ENCODE measurements around the gene DHCR7. TPM values are rescaled to one million over a fixed set of nuclear protein-coding genes. Genes with fewer than 3 reads are reported as not detected.
"Not testable (repeated sequence)": the region's sequence is repeated elsewhere in the genome, so short reads cannot be mapped to it uniquely, and the experiment has no call there.

Gene DHCR7
- total RNA-seq, 1 donor from 2014 or later = 35.5 TPM

GRCh38 chr11:71426413-71426812, 21.8 kb downstream of the DHCR7 start:
- intact Hi-C loops (cut with micrococcal nuclease) = loop anchor here (10.0 kb wide), 1 partner anchor 172 kb away; the partner anchor contains the start of gene SHANK2
- ChIA-PET CTCF (no interaction called here), POLR2A (interaction anchor here (0.6 kb wide), 1 partner anchor 26 kb away, joined by 3 read pairs; the partner anchor contains the start of gene NADSYN1)
- no peak overlapping the region for H3K27ac Mint-ChIP-seq
- no peak for DNase-seq
- ATAC-seq (ENCODE audit: low read depth) = no peak
- no peak for TF ChIP-seq CTCF (IDR thresholded peaks at IDR 0.05)
- H3K27me3 Mint-ChIP-seq = no peaks in the 10 kb centered on the region
- no peak overlapping the region for H3K4me3 Mint-ChIP-seq
- peaks cover 2% of the 10 kb centered on the region for H3K9me3 Mint-ChIP-seq
- H3K36me3 Mint-ChIP-seq (ENCODE audit: low read depth) = no peaks in the 10 kb centered on the region
- peaks cover 28% of the 10 kb centered on the region for H3K4me1 Mint-ChIP-seq

GRCh38 chr11:71425860-71426259, 22.3 kb downstream of the DHCR7 start:
- Mint-ChIP-seq H3K27me3 (no peaks in the 10 kb centered on the region), H3K4me1 (peaks cover 29% of the 10 kb centered on the region), H3K4me3 (no peak overlapping the region), H3K27ac (no peak overlapping the region), H3K36me3 (ENCODE audit: low read depth) (no peaks in the 10 kb centered on the region), H3K9me3 (peaks cover 2% of the 10 kb centered on the region)
- POLR2A ChIA-PET = interaction anchor here (0.6 to 0.8 kb wide), 2 partner anchors 26 to 27 kb away, joined by 3 read pairs; partner anchors contain the start of gene NADSYN1
- DNase-seq (no peak), ATAC-seq (ENCODE audit: low read depth) (peak; percentile 21)
- no peak for TF ChIP-seq CTCF (IDR thresholded peaks at IDR 0.05)
- intact Hi-C loops (cut with micrococcal nuclease) = loop anchor here (10.0 kb wide), 1 partner anchor 171 kb away; the partner anchor contains the start of gene SHANK2
- CTCF ChIA-PET = no interaction called here

GRCh38 chr11:71425409-71425808, 22.8 kb downstream of the DHCR7 start:
- peaks cover 2% of the 10 kb centered on the region for H3K9me3 Mint-ChIP-seq
- ChIA-PET POLR2A (interaction anchor here (0.8 kb wide), 1 partner anchor 27 kb away, joined by 3 read pairs; no protein-coding TSS in a partner anchor), CTCF (no interaction called here)
- no peaks in the 10 kb centered on the region for H3K36me3 Mint-ChIP-seq (ENCODE audit: low read depth)
- no peak for ATAC-seq (ENCODE audit: low read depth)
- intact Hi-C loops (cut with micrococcal nuclease) = loop anchor here (10.0 kb wide), 1 partner anchor 171 kb away; the partner anchor contains the start of gene SHANK2
- no peak overlapping the region for H3K4me3 Mint-ChIP-seq
- H3K27ac Mint-ChIP-seq = no peak overlapping the region
- no peak for TF ChIP-seq CTCF (IDR thresholded peaks at IDR 0.05)
- H3K4me1 Mint-ChIP-seq = peaks cover 33% of the 10 kb centered on the region
- no peak for DNase-seq
- no peaks in the 10 kb centered on the region for H3K27me3 Mint-ChIP-seq

GRCh38 chr11:71423181-71423790, 24.9 kb downstream of the DHCR7 start:
- Mint-ChIP-seq H3K9me3 (peaks cover 2% of the 10 kb centered on the region), H3K27ac (no peak overlapping the region), H3K4me3 (no peak overlapping the region), H3K27me3 (no peaks in the 10 kb centered on the region), H3K4me1 (peaks cover 55% of the 10 kb centered on the region), H3K36me3 (ENCODE audit: low read depth) (no peaks in the 10 kb centered on the region)
- CTCF ChIA-PET = interaction anchor here (0.6 kb wide), 1 partner anchor 65 kb away, joined by 3 read pairs; no protein-coding TSS in a partner anchor
- no peak for ATAC-seq (ENCODE audit: low read depth)
- no peak for DNase-seq
- POLR2A ChIA-PET = no interaction called here
- intact Hi-C loops (cut with micrococcal nuclease) = loop anchor here (10.0 kb wide), 1 partner anchor 168 kb away; the partner anchor contains the start of gene SHANK2
- no peak for TF ChIP-seq CTCF (IDR thresholded peaks at IDR 0.05)

- DNase-seq; CTCF ChIA-PET; H3K27me3 Mint-ChIP-seq; POLR2A ChIA-PET; H3K27ac Mint-ChIP-seq; H3K9me3 Mint-ChIP-seq; ATAC-seq (ENCODE audit: low read depth); H3K4me3 Mint-ChIP-seq; H3K36me3 Mint-ChIP-seq (ENCODE audit: low read depth): not testable (repeated sequence)
- peaks cover 59% of the 10 kb centered on the region for H3K4me1 Mint-ChIP-seq
- intact Hi-C loops (cut with micrococcal nuclease) = loop anchor here (10.0 kb wide), 1 partner anchor 168 kb away; the partner anchor contains the start of gene SHANK2
Measured at GRCh38 chr11:71422318-71422717, 25.9 kb downstream of the DHCR7 start.
